SK-N-SH (cell line): ENCODE measurements around the gene HNRNPM. TPM values are rescaled to one million over a fixed set of nuclear protein-coding genes. Genes with fewer than 3 reads are reported as not detected.

Source experiments
- CTCF ChIA-PET: fragments of 300-600, 350-600 bp; formaldehyde crosslinking; extraction: SDS; loops from one replicate; lab custom pipeline; 2021; lab: Yijun Ruan, JAX
- POLR2A ChIA-PET: fragments of 350-600 bp; sonication (Branson Sonifier 250); formaldehyde crosslinking; extraction: SDS; loops from one replicate; lab custom pipeline; 2020; ENCODE audit warnings: antibody characterized with exemption, inconsistent platforms; lab: Yijun Ruan, JAX
- DNase-seq: peaks from one replicate; pipeline ENCODE4 v3.0.0; 2012
- H2AFZ ChIP-seq: fragments of 200-600 bp; sonication (generic); 2 replicates; pipeline ENCODE4 v1.8.1; 2016; ENCODE audit warnings: antibody characterized with exemption, mild to moderate bottlenecking, low read depth
- H3F3A ChIP-seq: fragments of 200-600 bp; sonication (generic); replicated peaks from 2 replicates; pipeline ENCODE3; 2016; ENCODE audit warnings: antibody characterized with exemption, mild to moderate bottlenecking; ENCODE audit not compliant: insufficient read depth
- H3K27ac ChIP-seq, 2 experiments: fragments of 200-500 bp in 1 of 2; fragments of 200-600 bp in 1 of 2; sonication (Bioruptor generic) in 1 of 2; sonication (generic), shearing (Covaris generic) in 1 of 2; 2 replicates each; pipeline versions ENCODE4 v1.5.1 to v1.6.1; 2014 to 2016; ENCODE audit warnings: low read depth in 2 of 2, inconsistent platforms in 1 of 2, low read length in 1 of 2, mild to moderate bottlenecking in 1 of 2, mixed read lengths in 1 of 2
- H3K27me3 ChIP-seq: fragments of 200-600 bp; sonication (generic), shearing (Covaris generic); 2 replicates; pipeline ENCODE4 v1.6.1; 2016; ENCODE audit warnings: mixed run types; ENCODE audit not compliant: insufficient read depth
- H3K36me3 ChIP-seq, 2 experiments: fragments of 200-500 bp in 1 of 2; fragments of 200-600 bp in 1 of 2; sonication (Bioruptor generic) in 1 of 2; sonication (generic) in 1 of 2; replicated peaks in 1 of 2; 2 replicates each; pipeline versions ENCODE3 to v1.5.1; 2014 to 2016; ENCODE audit warnings: low read length in 1 of 2, mild to moderate bottlenecking in 1 of 2; ENCODE audit not compliant: insufficient read depth in 2 of 2, control insufficient read depth in 1 of 2
- H3K4me1 ChIP-seq, 2 experiments: fragments of 200-500 bp in 1 of 2; fragments of 200-600 bp in 1 of 2; sonication (Bioruptor generic) in 1 of 2; sonication (generic), shearing (Covaris generic) in 1 of 2; 2 replicates each; pipeline versions ENCODE4 v1.5.1 to v1.6.1; 2014 to 2016; ENCODE audit warnings: low read depth in 1 of 2, low read length in 1 of 2, mixed run types in 1 of 2; ENCODE audit not compliant: insufficient read depth in 2 of 2, control insufficient read depth in 1 of 2
- H3K4me2 ChIP-seq: fragments of 200-600 bp; sonication (generic), shearing (Covaris generic); 2 replicates; pipeline ENCODE4 v1.6.1; 2017; ENCODE audit warnings: mixed run types
- H3K4me3 ChIP-seq, 2 experiments: fragments of 200-500 bp in 1 of 2; fragments of 200-600 bp in 1 of 2; sonication (Bioruptor generic) in 1 of 2; sonication (generic), shearing (Covaris generic) in 1 of 2; 2 replicates each; pipeline versions ENCODE4 v1.5.1 to v1.8.1; 2014 to 2016; ENCODE audit warnings: low read depth in 2 of 2, inconsistent platforms in 1 of 2, low read length in 1 of 2, mild to moderate bottlenecking in 1 of 2, mixed read lengths in 1 of 2, moderate library complexity in 1 of 2
- H3K79me2 ChIP-seq: fragments of 200-600 bp; sonication (generic); 2 replicates; pipeline ENCODE4 v1.8.1; 2017; ENCODE audit warnings: mild to moderate bottlenecking; ENCODE audit not compliant: insufficient read depth
- H3K9ac ChIP-seq: fragments of 200-600 bp; sonication (generic); 2 replicates; pipeline ENCODE4 v1.6.1; 2017; ENCODE audit warnings: mixed run types
- H3K9me2 ChIP-seq: fragments of 200-600 bp; sonication (generic); 2 replicates; pipeline ENCODE4 v1.6.1; 2017; ENCODE audit warnings: mixed run types
- H3K9me3 ChIP-seq: fragments of 200-600 bp; sonication (generic); 2 replicates; pipeline ENCODE4 v1.6.1; 2017; ENCODE audit warnings: mixed run types, mild to moderate bottlenecking, moderate library complexity
- H4K20me1 ChIP-seq: fragments of 200-600 bp; sonication (generic); 2 replicates; pipeline ENCODE4 v1.6.1; 2017; ENCODE audit warnings: mild to moderate bottlenecking, mixed run types; ENCODE audit not compliant: insufficient read depth
- CHD2 ChIP-seq: fragments of 150-350 bp; IDR thresholded peaks from 2 replicates; pipeline ENCODE4 v1.6.1; 2018; ENCODE audit warnings: low read length; ENCODE audit not compliant: partially characterized antibody
- ELF1 ChIP-seq: IDR thresholded peaks from 2 replicates; pipeline ENCODE4 v1.4.0; 2012
- FOSL2 ChIP-seq: IDR thresholded peaks from 2 replicates; pipeline ENCODE4 v1.4.0; 2012; ENCODE audit warnings: low read depth, mild to moderate bottlenecking, moderate library complexity, borderline replicate concordance
- FOXJ3 ChIP-seq: sonication (generic); formaldehyde crosslinking; IDR thresholded peaks from 2 replicates; pipeline ENCODE4 v1.5.1; 2020; ENCODE audit warnings: mild to moderate bottlenecking, missing genetic modification reagents
- FOXM1 ChIP-seq: IDR thresholded peaks from 2 replicates; pipeline ENCODE4 v1.4.0; 2012; ENCODE audit warnings: low read depth, mild to moderate bottlenecking
- GABPA ChIP-seq: IDR thresholded peaks from 2 replicates; pipeline ENCODE4 v1.4.0; 2012; ENCODE audit warnings: low read depth, mild to moderate bottlenecking
- JUND ChIP-seq: IDR thresholded peaks from 2 replicates; pipeline ENCODE4 v1.4.0; 2012
- NFIC ChIP-seq: IDR thresholded peaks from 2 replicates; pipeline ENCODE4 v1.4.0; 2012; ENCODE audit warnings: borderline replicate concordance
- NRF1 ChIP-seq: IDR thresholded peaks from 2 replicates; pipeline ENCODE4 v1.6.1; 2012; ENCODE audit warnings: low read depth, mild to moderate bottlenecking, low read length
- RAD21 ChIP-seq: IDR thresholded peaks from 2 replicates; pipeline ENCODE4 v1.6.1; 2012; ENCODE audit warnings: mild to moderate bottlenecking, low read length
- RCOR1 ChIP-seq: fragments of 150-350 bp; IDR thresholded peaks from 2 replicates; pipeline ENCODE4 v1.6.1; 2017; ENCODE audit warnings: antibody characterized with exemption, low read length
- RFX5 ChIP-seq: IDR thresholded peaks from 2 replicates; pipeline ENCODE4 v1.6.1; 2012; ENCODE audit warnings: mild to moderate bottlenecking, improper control_type of control experiment, low read length
- SMC3 ChIP-seq: IDR thresholded peaks from 2 replicates; pipeline ENCODE4 v1.6.1; 2012; ENCODE audit warnings: low read depth, low read length, improper control_type of control experiment
- TAF1 ChIP-seq: IDR thresholded peaks from 2 replicates; pipeline ENCODE4 v1.6.1; 2012; ENCODE audit warnings: low read depth, mild to moderate bottlenecking, low read length, moderate library complexity, borderline replicate concordance
- TCF12 ChIP-seq: IDR thresholded peaks from 2 replicates; pipeline ENCODE4 v1.4.0; 2012
- TEAD4 ChIP-seq: IDR thresholded peaks from 2 replicates; pipeline ENCODE4 v1.4.0; 2012; ENCODE audit warnings: mild to moderate bottlenecking, borderline replicate concordance; ENCODE audit not compliant: insufficient read depth
- ZBTB33 ChIP-seq: IDR thresholded peaks from 2 replicates; pipeline ENCODE4 v1.4.0; 2012; ENCODE audit warnings: low read depth, borderline replicate concordance
- WGBS: methylation state at CpG from one replicate; pipeline ENCODE4 v1.1.6; 2017; ENCODE audit warnings: low lambda C conversion rate; 5-methylcytosine and 5-hydroxymethylcytosine counted together
- polyA plus RNA-seq, 3 experiments: library from polyadenylated mRNA; depleted of rRNA; stranded (reverse); fragments of >200 nt; gene quantifications; 2 replicates each; pipeline ENCODE4 v1.2.3, GENCODE V29; 2012
- TF ChIP-seq, protein P1 (sequence below): fragments of 200-600 bp; sonication (generic); IDR thresholded peaks from 2 replicates; pipeline ENCODE4 v1.6.1; 2017; ENCODE audit warnings: antibody characterized with exemption, mild to moderate bottlenecking, moderate library complexity
- TF ChIP-seq, protein P2 (sequence below): IDR thresholded peaks from 2 replicates; pipeline ENCODE4 v1.6.1; 2012; ENCODE audit warnings: mild to moderate bottlenecking, low read depth, low read length, moderate library complexity
- TF ChIP-seq, protein P3 (sequence below): IDR thresholded peaks from 2 replicates; pipeline ENCODE4 v1.4.0; 2012; ENCODE audit warnings: low read depth
- TF ChIP-seq, protein P4 (sequence below): IDR thresholded peaks from 2 replicates; pipeline ENCODE4 v1.4.0; 2012; ENCODE audit warnings: low read depth, borderline replicate concordance

HNRNPM gene, protein sequence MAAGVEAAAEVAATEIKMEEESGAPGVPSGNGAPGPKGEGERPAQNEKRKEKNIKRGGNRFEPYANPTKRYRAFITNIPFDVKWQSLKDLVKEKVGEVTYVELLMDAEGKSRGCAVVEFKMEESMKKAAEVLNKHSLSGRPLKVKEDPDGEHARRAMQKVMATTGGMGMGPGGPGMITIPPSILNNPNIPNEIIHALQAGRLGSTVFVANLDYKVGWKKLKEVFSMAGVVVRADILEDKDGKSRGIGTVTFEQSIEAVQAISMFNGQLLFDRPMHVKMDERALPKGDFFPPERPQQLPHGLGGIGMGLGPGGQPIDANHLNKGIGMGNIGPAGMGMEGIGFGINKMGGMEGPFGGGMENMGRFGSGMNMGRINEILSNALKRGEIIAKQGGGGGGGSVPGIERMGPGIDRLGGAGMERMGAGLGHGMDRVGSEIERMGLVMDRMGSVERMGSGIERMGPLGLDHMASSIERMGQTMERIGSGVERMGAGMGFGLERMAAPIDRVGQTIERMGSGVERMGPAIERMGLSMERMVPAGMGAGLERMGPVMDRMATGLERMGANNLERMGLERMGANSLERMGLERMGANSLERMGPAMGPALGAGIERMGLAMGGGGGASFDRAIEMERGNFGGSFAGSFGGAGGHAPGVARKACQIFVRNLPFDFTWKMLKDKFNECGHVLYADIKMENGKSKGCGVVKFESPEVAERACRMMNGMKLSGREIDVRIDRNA
- polyA plus RNA-seq (2012; rRNA removed), result 178 and 205 TPM in 2 replicates
- 181 and 182 TPM in 2 replicates for polyA plus RNA-seq (2012; cell fraction: cytosol; rRNA removed)
- 161 and 269 TPM in 2 replicates for polyA plus RNA-seq (2012; cell fraction: nucleus; rRNA removed)

DNA sequence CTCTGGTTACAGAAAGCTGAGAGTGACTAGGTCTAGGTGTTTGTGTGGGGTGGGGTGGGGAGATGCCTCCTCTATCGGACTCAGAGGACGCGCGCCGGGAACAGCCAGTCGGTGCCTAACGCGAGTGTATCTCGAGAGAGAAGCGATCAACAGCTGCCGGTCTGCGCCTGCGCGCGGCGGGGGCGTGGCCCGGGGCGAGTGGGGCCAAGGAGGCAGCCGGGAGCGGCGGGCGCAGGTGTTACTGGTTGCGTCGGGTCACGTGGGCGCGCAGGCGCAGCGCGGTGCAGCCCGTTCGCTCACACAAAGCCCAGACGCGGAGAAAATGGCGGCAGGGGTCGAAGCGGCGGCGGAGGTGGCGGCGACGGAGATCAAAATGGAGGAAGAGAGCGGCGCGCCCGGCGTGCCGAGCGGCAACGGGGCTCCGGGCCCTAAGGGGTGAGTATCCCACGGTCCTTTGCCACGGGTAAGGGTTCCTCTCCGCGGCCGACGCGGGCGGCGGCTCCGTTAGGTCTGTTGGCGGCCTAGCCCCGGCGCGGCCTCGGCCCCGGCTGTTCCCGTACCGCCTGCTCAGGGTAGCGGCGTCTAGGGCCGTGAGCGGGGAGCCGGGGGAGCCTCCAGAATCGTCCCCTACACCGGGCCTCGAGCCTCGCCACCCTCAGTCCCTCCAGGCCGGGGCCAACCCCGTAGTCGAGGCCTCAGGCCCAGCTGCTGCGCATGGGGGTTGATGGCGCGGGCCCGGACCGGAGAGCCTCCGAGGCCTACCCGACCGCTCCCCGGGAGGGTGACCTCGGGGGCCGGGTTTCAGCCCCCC lies at the start of gene HNRNPM:
Gene HNRNPM (plus strand): TSS at position 299 of the 811 bp plus-strand sequence. CDS start 24 bp downstream, at position 323.
- H2AFZ ChIP-seq, result peak within 1 kb of the TSS; percentile 88
- ChIA-PET CTCF (interaction anchor here (0.7 to 1.6 kb wide), 3 partner anchors 19 to 91 kb away, joined by 3 to 9 read pairs (median 7); no protein-coding TSS in a partner anchor), POLR2A (interaction anchor here (0.8 to 1.3 kb wide), 6 partner anchors 13 to 83 kb away, joined by 3 to 6 read pairs (median 4); partner anchors contain the start of gene ZNF414)
- H3K27ac ChIP-seq, result peak within 1 kb of the TSS; percentile 74 to 87
- peak within 1 kb of the TSS; percentile 99 for H3K4me2 ChIP-seq
- H3F3A ChIP-seq, result peaks cover 26% of the 10 kb centered on the region
- H3K9me3 ChIP-seq, result no peaks in the 10 kb centered on the region
- H3K27me3 ChIP-seq, result no peaks in the 10 kb centered on the region
- 2% methylated on average over 48 of the region's 93 CpGs for WGBS
- peaks cover 16 to 21% of the 10 kb centered on the region in 2 experiments for H3K36me3 ChIP-seq
- H3K79me2 ChIP-seq, result peaks cover 56% of the 10 kb centered on the region
- no peaks in the 10 kb centered on the region for H3K9me2 ChIP-seq
- H3K9ac ChIP-seq, result peak within 1 kb of the TSS; percentile 99
- peak; percentile 99 for DNase-seq
- H3K4me1 ChIP-seq, result peaks cover 15 to 17% of the 10 kb centered on the region in 2 experiments; a peak in 3 of 4 replicates
- H4K20me1 ChIP-seq, result peaks cover 43% of the 10 kb centered on the region
- peak within 1 kb of the TSS; percentile 80 to 88 for H3K4me3 ChIP-seq
- TF ChIP-seq ZBTB33 (0 out of 2 replicates have a peak, but pooled peaks have one; percentile 56), TCF12 (no peak), TAF1 (peak; percentile 96), GABPA (no peak), RAD21 (0 out of 2 replicates have a peak, but pooled peaks have one; percentile 19), ELF1 (no peak), FOXM1 (no peak), SMC3 (no peak), NFIC (no peak), FOXJ3 (0 out of 2 replicates have a peak, but pooled peaks have one; percentile 30), TEAD4 (no peak), NRF1 (peak; percentile 92), FOSL2 (no peak), RCOR1 (no peak), JUND (no peak), RFX5 (no peak), CHD2 (peak; percentile 96)
- TF ChIP-seq, protein P1, sequence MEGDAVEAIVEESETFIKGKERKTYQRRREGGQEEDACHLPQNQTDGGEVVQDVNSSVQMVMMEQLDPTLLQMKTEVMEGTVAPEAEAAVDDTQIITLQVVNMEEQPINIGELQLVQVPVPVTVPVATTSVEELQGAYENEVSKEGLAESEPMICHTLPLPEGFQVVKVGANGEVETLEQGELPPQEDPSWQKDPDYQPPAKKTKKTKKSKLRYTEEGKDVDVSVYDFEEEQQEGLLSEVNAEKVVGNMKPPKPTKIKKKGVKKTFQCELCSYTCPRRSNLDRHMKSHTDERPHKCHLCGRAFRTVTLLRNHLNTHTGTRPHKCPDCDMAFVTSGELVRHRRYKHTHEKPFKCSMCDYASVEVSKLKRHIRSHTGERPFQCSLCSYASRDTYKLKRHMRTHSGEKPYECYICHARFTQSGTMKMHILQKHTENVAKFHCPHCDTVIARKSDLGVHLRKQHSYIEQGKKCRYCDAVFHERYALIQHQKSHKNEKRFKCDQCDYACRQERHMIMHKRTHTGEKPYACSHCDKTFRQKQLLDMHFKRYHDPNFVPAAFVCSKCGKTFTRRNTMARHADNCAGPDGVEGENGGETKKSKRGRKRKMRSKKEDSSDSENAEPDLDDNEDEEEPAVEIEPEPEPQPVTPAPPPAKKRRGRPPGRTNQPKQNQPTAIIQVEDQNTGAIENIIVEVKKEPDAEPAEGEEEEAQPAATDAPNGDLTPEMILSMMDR, result no peak
- TF ChIP-seq, protein P2, sequence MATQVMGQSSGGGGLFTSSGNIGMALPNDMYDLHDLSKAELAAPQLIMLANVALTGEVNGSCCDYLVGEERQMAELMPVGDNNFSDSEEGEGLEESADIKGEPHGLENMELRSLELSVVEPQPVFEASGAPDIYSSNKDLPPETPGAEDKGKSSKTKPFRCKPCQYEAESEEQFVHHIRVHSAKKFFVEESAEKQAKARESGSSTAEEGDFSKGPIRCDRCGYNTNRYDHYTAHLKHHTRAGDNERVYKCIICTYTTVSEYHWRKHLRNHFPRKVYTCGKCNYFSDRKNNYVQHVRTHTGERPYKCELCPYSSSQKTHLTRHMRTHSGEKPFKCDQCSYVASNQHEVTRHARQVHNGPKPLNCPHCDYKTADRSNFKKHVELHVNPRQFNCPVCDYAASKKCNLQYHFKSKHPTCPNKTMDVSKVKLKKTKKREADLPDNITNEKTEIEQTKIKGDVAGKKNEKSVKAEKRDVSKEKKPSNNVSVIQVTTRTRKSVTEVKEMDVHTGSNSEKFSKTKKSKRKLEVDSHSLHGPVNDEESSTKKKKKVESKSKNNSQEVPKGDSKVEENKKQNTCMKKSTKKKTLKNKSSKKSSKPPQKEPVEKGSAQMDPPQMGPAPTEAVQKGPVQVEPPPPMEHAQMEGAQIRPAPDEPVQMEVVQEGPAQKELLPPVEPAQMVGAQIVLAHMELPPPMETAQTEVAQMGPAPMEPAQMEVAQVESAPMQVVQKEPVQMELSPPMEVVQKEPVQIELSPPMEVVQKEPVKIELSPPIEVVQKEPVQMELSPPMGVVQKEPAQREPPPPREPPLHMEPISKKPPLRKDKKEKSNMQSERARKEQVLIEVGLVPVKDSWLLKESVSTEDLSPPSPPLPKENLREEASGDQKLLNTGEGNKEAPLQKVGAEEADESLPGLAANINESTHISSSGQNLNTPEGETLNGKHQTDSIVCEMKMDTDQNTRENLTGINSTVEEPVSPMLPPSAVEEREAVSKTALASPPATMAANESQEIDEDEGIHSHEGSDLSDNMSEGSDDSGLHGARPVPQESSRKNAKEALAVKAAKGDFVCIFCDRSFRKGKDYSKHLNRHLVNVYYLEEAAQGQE, result 0 out of 2 replicates have a peak, but pooled peaks have one; percentile 56
- TF ChIP-seq, protein P3, sequence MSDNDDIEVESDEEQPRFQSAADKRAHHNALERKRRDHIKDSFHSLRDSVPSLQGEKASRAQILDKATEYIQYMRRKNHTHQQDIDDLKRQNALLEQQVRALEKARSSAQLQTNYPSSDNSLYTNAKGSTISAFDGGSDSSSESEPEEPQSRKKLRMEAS, result peak; percentile 15; the same call in 1 of the 2 replicates
- TF ChIP-seq, protein P4, sequence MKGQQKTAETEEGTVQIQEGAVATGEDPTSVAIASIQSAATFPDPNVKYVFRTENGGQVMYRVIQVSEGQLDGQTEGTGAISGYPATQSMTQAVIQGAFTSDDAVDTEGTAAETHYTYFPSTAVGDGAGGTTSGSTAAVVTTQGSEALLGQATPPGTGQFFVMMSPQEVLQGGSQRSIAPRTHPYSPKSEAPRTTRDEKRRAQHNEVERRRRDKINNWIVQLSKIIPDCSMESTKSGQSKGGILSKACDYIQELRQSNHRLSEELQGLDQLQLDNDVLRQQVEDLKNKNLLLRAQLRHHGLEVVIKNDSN, result peak; percentile 97
